ENCODE data around the gene TRAF4. TPM values are rescaled to one million over a fixed set of nuclear protein-coding genes. Genes with fewer than 3 reads are reported as not detected.

The TRAF4 gene, protein sequence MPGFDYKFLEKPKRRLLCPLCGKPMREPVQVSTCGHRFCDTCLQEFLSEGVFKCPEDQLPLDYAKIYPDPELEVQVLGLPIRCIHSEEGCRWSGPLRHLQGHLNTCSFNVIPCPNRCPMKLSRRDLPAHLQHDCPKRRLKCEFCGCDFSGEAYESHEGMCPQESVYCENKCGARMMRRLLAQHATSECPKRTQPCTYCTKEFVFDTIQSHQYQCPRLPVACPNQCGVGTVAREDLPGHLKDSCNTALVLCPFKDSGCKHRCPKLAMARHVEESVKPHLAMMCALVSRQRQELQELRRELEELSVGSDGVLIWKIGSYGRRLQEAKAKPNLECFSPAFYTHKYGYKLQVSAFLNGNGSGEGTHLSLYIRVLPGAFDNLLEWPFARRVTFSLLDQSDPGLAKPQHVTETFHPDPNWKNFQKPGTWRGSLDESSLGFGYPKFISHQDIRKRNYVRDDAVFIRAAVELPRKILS
- 61.3 and 86.8 TPM in 2 replicates for total RNA-seq

DNA sequence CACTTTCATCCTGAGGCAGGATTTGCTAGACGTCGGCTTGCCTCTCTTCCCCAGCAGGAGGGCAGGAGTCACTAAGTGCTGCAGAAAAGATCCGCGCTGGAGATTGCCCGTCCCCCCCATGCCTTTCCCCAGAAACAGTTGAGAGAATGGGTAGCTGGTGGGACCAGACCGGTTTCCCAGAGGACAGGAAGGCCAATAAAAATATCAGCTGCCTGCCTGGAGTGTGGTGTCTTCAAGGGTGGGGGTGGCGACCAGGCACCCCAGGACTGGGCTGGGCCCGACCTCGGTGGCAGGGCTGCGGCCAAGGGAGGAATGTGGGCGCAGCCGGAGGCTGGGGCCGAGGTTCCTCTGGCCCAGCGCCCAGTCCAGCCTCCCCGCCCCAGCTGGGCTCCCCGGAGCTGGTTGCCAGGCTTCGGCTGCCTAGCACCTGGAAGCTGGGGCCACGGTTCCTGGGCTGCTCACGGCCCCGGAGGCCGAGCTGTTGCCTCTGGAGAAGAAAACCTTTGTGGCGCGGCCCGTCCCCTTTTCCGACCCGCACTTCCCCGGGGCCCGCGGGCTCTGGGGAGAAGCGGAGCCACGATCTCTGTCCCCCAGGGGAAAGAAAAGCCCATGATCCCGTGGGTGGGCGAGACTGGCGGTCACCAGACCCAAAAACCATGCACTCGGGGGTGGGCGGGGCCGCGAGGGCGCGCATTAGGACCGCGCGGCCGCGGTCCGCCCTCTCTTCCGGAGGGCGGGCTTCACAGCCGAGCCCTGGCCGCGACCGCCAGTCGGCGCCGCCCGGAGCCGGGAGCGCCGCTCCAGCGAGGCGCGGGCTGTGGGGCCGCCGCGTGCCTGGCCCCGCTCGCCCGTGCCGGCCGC is at the start of gene TRAF4:
TSS of gene TRAF4 (plus strand) at position 769 of the 861 bp plus-strand sequence. CDS start 102 bp downstream, outside the sequence.

DNA sequence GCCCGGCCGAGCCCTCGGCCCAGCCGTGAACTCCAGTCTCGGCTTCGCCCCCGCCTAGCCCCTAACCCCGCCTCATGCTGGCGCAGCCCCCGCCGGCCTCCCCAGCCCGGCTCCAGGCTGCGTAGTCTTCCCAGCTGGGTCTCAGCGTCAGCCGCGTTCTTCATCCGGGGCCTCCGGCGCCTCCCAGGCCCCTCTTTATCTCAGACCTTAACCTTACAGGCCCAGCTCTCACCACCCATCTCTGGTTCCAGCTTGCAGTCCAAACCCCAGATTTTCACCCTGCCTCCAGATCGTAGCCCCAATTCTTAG is 32.1 kb upstream of the TRAF4 start, which contains the start of gene PROCA1:
TSS of gene PROCA1 (minus strand) at position 166 of the 309 bp plus-strand sequence. CDS start 228 bp downstream, outside the sequence.

DNA sequence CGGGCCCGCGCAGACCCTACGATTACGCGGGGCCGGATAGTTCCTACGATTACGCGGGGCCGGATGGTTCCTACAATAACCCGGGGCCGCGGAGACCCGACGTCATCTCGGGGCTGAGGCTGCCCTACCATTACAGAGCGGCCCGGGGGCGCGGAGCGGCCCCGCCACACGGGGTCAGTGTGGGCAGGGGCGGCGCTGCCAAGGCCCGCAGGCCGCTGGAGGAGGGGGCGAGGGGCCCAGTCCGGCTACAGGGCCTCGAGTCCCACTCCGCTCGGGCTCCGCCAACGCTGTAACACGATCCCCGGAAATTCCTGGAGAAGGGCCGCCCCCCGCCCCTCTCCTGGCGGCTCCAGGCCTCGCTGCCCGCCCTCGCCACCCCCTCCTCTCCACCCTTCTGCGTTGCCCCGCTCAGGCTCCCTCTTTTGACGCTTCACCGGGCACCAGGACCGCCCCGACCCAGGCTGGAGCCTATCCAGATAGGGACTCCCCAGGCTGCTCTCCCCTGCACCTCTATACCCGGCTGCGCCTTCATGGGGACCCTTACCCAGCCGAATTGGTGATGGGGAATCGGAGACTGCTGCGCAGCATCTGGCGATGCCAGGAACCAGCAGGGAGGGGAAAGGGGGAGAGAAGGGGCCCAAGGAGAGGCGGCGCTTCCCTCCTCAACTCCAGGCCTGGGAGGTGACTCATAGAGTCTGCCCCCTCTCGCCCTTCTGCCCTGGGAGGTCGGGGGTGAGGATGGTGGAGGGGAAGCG is 26.1 kb upstream of the TRAF4 start, which contains the start of gene RAB34:
TSS of gene RAB34 (minus strand) at position 291 of the 755 bp plus-strand sequence. CDS start 602 bp downstream, outside the sequence.

DNA sequence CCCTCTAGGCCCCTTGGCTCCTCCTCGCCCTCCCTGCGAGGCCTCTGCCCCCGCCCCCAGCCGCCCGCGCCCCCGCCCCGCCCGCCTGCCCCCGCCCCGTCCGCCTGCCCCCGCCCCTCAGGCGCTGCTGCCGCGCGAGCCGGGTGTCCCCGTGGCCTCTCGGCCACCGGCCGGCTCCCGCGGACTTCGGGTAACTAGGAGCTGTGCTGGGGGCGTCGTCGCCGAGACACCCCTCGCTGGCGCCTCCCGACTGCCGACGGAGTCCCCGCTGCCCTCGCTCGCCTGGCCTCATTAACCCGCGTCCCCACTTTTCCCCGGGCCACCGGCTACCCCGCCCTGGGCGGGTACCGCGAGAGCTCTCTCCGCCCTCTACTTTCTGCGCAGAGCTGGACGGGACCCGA is 17.6 kb upstream of the TRAF4 start, which contains the start of gene TLCD1:
TSS of gene TLCD1 (minus strand) at position 8 of the 401 bp plus-strand sequence. CDS start 136 bp downstream, outside the sequence.

DNA sequence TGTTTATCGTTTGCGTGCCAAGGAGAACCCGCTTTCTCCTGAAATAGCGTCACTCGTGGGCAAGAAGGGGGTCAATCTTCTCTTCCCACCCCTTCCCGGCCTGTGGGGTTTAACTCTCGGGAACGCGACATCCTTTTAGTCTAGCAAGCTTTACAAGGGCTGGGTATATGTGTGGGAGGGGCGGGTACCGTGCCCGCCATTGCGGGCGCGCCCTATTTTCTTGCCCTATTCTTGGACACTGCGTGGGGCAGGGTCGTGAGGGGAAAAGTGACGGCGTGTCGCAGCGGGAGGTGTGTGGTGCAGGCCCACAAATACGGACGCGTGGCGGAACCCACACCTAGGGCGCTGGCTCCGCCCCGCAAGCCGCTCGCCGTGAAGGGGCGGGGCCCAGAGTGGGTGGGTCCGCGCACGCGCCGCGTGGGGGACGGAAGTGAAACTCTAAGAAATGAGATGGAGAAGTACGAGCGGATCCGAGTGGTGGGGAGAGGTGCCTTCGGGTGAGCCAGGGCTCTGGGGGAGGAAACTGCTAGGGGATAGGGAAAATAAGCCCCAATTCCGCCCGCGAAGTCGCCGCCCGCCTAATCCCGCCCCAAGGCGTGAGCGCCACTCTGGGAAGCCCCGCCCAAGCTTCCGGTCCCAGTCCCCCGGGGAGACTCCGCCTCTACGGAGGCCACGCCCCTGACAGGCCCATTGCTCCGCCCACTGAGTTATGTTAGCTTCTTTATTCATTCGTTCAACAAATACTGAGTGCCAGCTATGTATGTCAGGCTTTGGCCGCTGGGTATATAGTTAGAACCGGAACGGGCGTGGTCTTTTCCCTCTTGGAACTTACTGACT is 15.2 kb upstream of the TRAF4 start, which contains the start of gene NEK8:
TSS of gene NEK8 (plus strand) at position 425 of the 837 bp plus-strand sequence. CDS start at position 451, 26 bp downstream.

Other genes with a start within 250 kb of the TRAF4 start
- not detected in 2 replicates for gene FOXN1, start 237.7 kb upstream of the TRAF4 start, total RNA-seq
- 31.9 and 40.9 TPM in 2 replicates for gene UNC119, start 191.4 kb upstream of the TRAF4 start, total RNA-seq
- gene PIGS, start 172.5 kb upstream of the TRAF4 start, total RNA-seq, result 76.3 and 162 TPM in 2 replicates
- 14.8 and 39.7 TPM in 2 replicates for gene ALDOC, start 167.1 kb upstream of the TRAF4 start, total RNA-seq
- 3.5 and 84.2 TPM in 2 replicates for gene SPAG5, start 145.0 kb upstream of the TRAF4 start, total RNA-seq
- gene RSKR, start 129.8 kb upstream of the TRAF4 start, total RNA-seq, result 2.9 and 3.4 TPM in 2 replicates
- gene BLTP2, start 98.9 kb upstream of the TRAF4 start, total RNA-seq, result 88.4 and 115 TPM in 2 replicates
- gene SDF2, start 82.1 kb upstream of the TRAF4 start, total RNA-seq, result 51.3 and 64.0 TPM in 2 replicates
- 29.8 and 44.5 TPM in 2 replicates for gene SUPT6H, start 81.8 kb upstream of the TRAF4 start, total RNA-seq
- 1.0 and 1.6 TPM in 2 replicates for gene PROCA1, start 32.1 kb upstream of the TRAF4 start, total RNA-seq
- gene RAB34, start 26.1 kb upstream of the TRAF4 start, total RNA-seq, result 293 and 306 TPM in 2 replicates
- gene RPL23A, start 24.0 kb upstream of the TRAF4 start, total RNA-seq, result 447 and 480 TPM in 2 replicates
- 9.1 and 9.6 TPM in 2 replicates for gene TLCD1, start 17.8 kb upstream of the TRAF4 start, total RNA-seq
- gene NEK8, start 15.2 kb upstream of the TRAF4 start, total RNA-seq, result 2.8 and 3.7 TPM in 2 replicates
- 23.0 and 30.2 TPM in 2 replicates for gene FAM222B, start 98.8 kb downstream of the TRAF4 start, total RNA-seq
- 71.6 and 117 TPM in 2 replicates for gene ERAL1, start 111.0 kb downstream of the TRAF4 start, total RNA-seq
- 73.0 and 85.8 TPM in 2 replicates for gene FLOT2, start 153.7 kb downstream of the TRAF4 start, total RNA-seq
- gene DHRS13, start 159.1 kb downstream of the TRAF4 start, total RNA-seq, result 6.8 and 8.2 TPM in 2 replicates
- 26.7 and 33.3 TPM in 2 replicates for gene PHF12, start 207.5 kb downstream of the TRAF4 start, total RNA-seq

All from mesangial cell (primary cell).